Liver (tissue), 9 donors: ENCODE data around the gene AKNAD1. TPM values are rescaled to one million over a fixed set of nuclear protein-coding genes. Genes with fewer than 3 reads are reported as not detected.

Source experiments
- DNase-seq: peaks from one replicate; pipeline ENCODE4 v3.0.0-alpha.2; 2017; ENCODE audit warnings: low spot score
- H3K27ac ChIP-seq, 2 donors: one replicate each; pipeline ENCODE4 v1.7.0; 2013; ENCODE audit warnings: inconsistent platforms in 2 of 2, low read length in 2 of 2, control low read depth in 1 of 2, low read depth in 1 of 2, mild to moderate bottlenecking in 1 of 2
- H3K27me3 ChIP-seq, 4 donors: one replicate each; pipeline versions ENCODE4 v1.6.1 to v1.7.0; 2013; ENCODE audit warnings: low read length in 3 of 4, inconsistent platforms in 1 of 4, mild to moderate bottlenecking in 1 of 4, moderate library complexity in 1 of 4; ENCODE audit not compliant: control insufficient read depth in 4 of 4, insufficient read depth in 4 of 4
- H3K36me3 ChIP-seq, 4 donors: one replicate each; pipeline versions ENCODE4 v1.6.1 to v1.7.0; 2013; ENCODE audit warnings: low read length in 3 of 4, mild to moderate bottlenecking in 3 of 4, low read depth in 1 of 4, moderate library complexity in 1 of 4; ENCODE audit not compliant: control insufficient read depth in 4 of 4, insufficient read depth in 3 of 4
- H3K4me1 ChIP-seq, 4 donors: one replicate each; pipeline versions ENCODE4 v1.6.1 to v1.7.0; 2013; ENCODE audit warnings: low read length in 3 of 4, mild to moderate bottlenecking in 3 of 4, moderate library complexity in 1 of 4; ENCODE audit not compliant: control insufficient read depth in 4 of 4, insufficient read depth in 4 of 4
- H3K4me3 ChIP-seq, 3 donors: one replicate each; pipeline versions ENCODE4 v1.6.1 to v1.7.0; 2013; ENCODE audit warnings: low read length in 3 of 3, control low read depth in 1 of 3, low read depth in 1 of 3, mild to moderate bottlenecking in 1 of 3
- H3K9ac ChIP-seq, 2 donors: one replicate each; pipeline ENCODE4 v1.7.0; 2013; ENCODE audit warnings: low read length in 2 of 2, mild to moderate bottlenecking in 2 of 2, moderate library complexity in 2 of 2, control low read depth in 1 of 2, low read depth in 1 of 2
- H3K9me3 ChIP-seq, 4 donors: one replicate each; pipeline versions ENCODE4 v1.6.1 to v1.7.0; 2013; ENCODE audit warnings: low read length in 3 of 4; ENCODE audit not compliant: control insufficient read depth in 4 of 4
- ATF3 ChIP-seq: IDR thresholded peaks from 2 replicates; pipeline ENCODE4 v1.6.1; 2016; ENCODE audit warnings: antibody characterized with exemption
- EGR1 ChIP-seq, 2 donors: IDR thresholded peaks; 2 replicates each; pipeline ENCODE4 v1.6.1; 2016 to 2018; ENCODE audit warnings: antibody characterized with exemption in 2 of 2, low read depth in 2 of 2
- FOXA1 ChIP-seq: IDR thresholded peaks from 2 replicates; pipeline ENCODE4 v1.6.1; 2016; ENCODE audit warnings: antibody characterized with exemption
- FOXA2 ChIP-seq: IDR thresholded peaks from 2 replicates; pipeline ENCODE4 v1.6.1; 2016; ENCODE audit warnings: antibody characterized with exemption
- GABPA ChIP-seq, 2 donors: IDR thresholded peaks in 1 of 2; conservative IDR thresholded peaks in 1 of 2; 2 replicates each; pipeline ENCODE4 v1.6.1; 2016; ENCODE audit warnings: antibody characterized with exemption in 2 of 2, mild to moderate bottlenecking in 1 of 2, moderate library complexity in 1 of 2
- HNF4A ChIP-seq, 2 donors: conservative IDR thresholded peaks; 2 replicates each; pipeline ENCODE4 v1.6.1; 2016; ENCODE audit warnings: antibody characterized with exemption in 2 of 2, mild to moderate bottlenecking in 2 of 2
- HNF4G ChIP-seq: IDR thresholded peaks from 2 replicates; pipeline ENCODE4 v1.6.1; 2016; ENCODE audit warnings: antibody characterized with exemption
- JUND ChIP-seq, 2 donors: IDR thresholded peaks; 2 replicates each; pipeline ENCODE4 v1.6.1; 2016; ENCODE audit warnings: antibody characterized with exemption in 2 of 2
- MAX ChIP-seq: IDR thresholded peaks from 2 replicates; pipeline ENCODE4 v1.6.1; 2016; ENCODE audit warnings: antibody characterized with exemption
- NR2F2 ChIP-seq: IDR thresholded peaks from 2 replicates; pipeline ENCODE4 v1.6.1; 2016; ENCODE audit warnings: antibody characterized with exemption
- RAD21 ChIP-seq, 2 donors: IDR thresholded peaks; 2 replicates each; pipeline ENCODE4 v1.6.1; 2016; ENCODE audit warnings: antibody characterized with exemption in 2 of 2, mild to moderate bottlenecking in 2 of 2
- REST ChIP-seq: IDR thresholded peaks from 2 replicates; pipeline ENCODE4 v1.6.1; 2016; ENCODE audit warnings: antibody characterized with exemption, mild to moderate bottlenecking
- RXRA ChIP-seq, 2 donors: IDR thresholded peaks; 2 replicates each; pipeline ENCODE4 v1.6.1; 2017 to 2018; ENCODE audit warnings: antibody characterized with exemption in 2 of 2, mild to moderate bottlenecking in 1 of 2
- SP1 ChIP-seq: IDR thresholded peaks from 2 replicates; pipeline ENCODE4 v1.6.1; 2018; ENCODE audit warnings: antibody characterized with exemption, mild to moderate bottlenecking
- TAF1 ChIP-seq: conservative IDR thresholded peaks from 2 replicates; pipeline ENCODE4 v1.6.1; 2016; ENCODE audit warnings: antibody characterized with exemption, mild to moderate bottlenecking
- YY1 ChIP-seq: IDR thresholded peaks from 2 replicates; pipeline ENCODE4 v1.6.1; 2016; ENCODE audit warnings: antibody characterized with exemption, mild to moderate bottlenecking
- WGBS: extraction: QIAGEN DNeasy Blood & Tissue Kit; methylation state at CpG from one replicate; pipeline ENCODE4 v1.1.7; 2013; 5-methylcytosine and 5-hydroxymethylcytosine counted together
- polyA plus RNA-seq, 2 donors: library from polyadenylated mRNA; stranded (reverse) in 1 of 2; unstranded in 1 of 2; fragments of 200-250 nt in 1 of 2; fragments of >200 nt in 1 of 2; fragmentation: Nextera tagmentation in 1 of 2; extraction: Ambion mirVana in 1 of 2; gene quantifications; one replicate each; pipeline versions ENCODE4 v1.2.1 to v1.2.3, GENCODE V29; 2013 to 2015
- total RNA-seq, 2 donors: library from RNA; depleted of rRNA; stranded (reverse); fragments of >200 nt; gene quantifications; one replicate each; pipeline ENCODE4 v1.2.3, GENCODE V29; 2014
- TF ChIP-seq, protein P1 (sequence below): IDR thresholded peaks from 2 replicates; pipeline ENCODE4 v1.6.1; 2016; ENCODE audit warnings: antibody characterized with exemption
- TF ChIP-seq, protein P2 (sequence below): fragments of 150-350 bp; IDR thresholded peaks from 2 replicates; pipeline ENCODE4 v1.5.1; 2017; ENCODE audit warnings: improper control_type of control experiment, low read depth, low read length; ENCODE audit not compliant: missing input control
- donor health status: healthy.
- donor health status: healthy.
- donor health status: healthy.
- donor health status: healthy.
- donor health status: healthy.

Gene AKNAD1
- total and polyA plus RNA-seq, 4 donors: not detected

- Histone ChIP-seq H3K27me3 (no peaks in the 10 kb centered on the region), H3K36me3 (peaks cover 6 to 35% (median 27%) of the 10 kb centered on the region in 4 donors), H3K4me1 (no peaks in the 10 kb centered on the region), H3K27ac (no peak overlapping the region), H3K9me3 (peaks cover 2 to 9% (median 7%) of the 10 kb centered on the region in 4 donors), H3K9ac (no peak overlapping the region), H3K4me3 (no peak overlapping the region)
- no peak for DNase-seq
- TF ChIP-seq ATF3: no peak
- TF ChIP-seq JUND (IDR thresholded peaks at IDR 0.05): no peak
- TF ChIP-seq GABPA (IDR thresholded peaks at IDR 0.05 in 1 of 2, conservative IDR thresholded peaks at IDR 0.05 in 1 of 2): no peak
- TF ChIP-seq FOXA2: no peak
- no peak for TF ChIP-seq TAF1
- no peak for TF ChIP-seq YY1
- no peak for TF ChIP-seq RXRA (IDR thresholded peaks at IDR 0.05)
- TF ChIP-seq, protein P1, sequence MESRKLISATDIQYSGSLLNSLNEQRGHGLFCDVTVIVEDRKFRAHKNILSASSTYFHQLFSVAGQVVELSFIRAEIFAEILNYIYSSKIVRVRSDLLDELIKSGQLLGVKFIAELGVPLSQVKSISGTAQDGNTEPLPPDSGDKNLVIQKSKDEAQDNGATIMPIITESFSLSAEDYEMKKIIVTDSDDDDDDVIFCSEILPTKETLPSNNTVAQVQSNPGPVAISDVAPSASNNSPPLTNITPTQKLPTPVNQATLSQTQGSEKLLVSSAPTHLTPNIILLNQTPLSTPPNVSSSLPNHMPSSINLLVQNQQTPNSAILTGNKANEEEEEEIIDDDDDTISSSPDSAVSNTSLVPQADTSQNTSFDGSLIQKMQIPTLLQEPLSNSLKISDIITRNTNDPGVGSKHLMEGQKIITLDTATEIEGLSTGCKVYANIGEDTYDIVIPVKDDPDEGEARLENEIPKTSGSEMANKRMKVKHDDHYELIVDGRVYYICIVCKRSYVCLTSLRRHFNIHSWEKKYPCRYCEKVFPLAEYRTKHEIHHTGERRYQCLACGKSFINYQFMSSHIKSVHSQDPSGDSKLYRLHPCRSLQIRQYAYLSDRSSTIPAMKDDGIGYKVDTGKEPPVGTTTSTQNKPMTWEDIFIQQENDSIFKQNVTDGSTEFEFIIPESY: no peak
- no peak for TF ChIP-seq FOXA1
- TF ChIP-seq RAD21 (IDR thresholded peaks at IDR 0.05): no peak
- TF ChIP-seq EGR1 (IDR thresholded peaks at IDR 0.05; ENCODE audit: low read depth in 2 of 2): no peak
- TF ChIP-seq SP1: no peak
- TF ChIP-seq HNF4A (conservative IDR thresholded peaks at IDR 0.05): no peak
- no peak for TF ChIP-seq HNF4G
- TF ChIP-seq, protein P2, sequence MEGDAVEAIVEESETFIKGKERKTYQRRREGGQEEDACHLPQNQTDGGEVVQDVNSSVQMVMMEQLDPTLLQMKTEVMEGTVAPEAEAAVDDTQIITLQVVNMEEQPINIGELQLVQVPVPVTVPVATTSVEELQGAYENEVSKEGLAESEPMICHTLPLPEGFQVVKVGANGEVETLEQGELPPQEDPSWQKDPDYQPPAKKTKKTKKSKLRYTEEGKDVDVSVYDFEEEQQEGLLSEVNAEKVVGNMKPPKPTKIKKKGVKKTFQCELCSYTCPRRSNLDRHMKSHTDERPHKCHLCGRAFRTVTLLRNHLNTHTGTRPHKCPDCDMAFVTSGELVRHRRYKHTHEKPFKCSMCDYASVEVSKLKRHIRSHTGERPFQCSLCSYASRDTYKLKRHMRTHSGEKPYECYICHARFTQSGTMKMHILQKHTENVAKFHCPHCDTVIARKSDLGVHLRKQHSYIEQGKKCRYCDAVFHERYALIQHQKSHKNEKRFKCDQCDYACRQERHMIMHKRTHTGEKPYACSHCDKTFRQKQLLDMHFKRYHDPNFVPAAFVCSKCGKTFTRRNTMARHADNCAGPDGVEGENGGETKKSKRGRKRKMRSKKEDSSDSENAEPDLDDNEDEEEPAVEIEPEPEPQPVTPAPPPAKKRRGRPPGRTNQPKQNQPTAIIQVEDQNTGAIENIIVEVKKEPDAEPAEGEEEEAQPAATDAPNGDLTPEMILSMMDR: no peak
- TF ChIP-seq MAX: no peak
- TF ChIP-seq REST: no peak
- TF ChIP-seq NR2F2: no peak
- WGBS: 98% methylated on average over 2 of the region's 2 CpGs
These were observed 71.0 kb downstream of the AKNAD1 start for GRCh38 chr1:108785880-108786279.
